Prostate gland (tissue), 2 donors: ENCODE data around the gene LHPP. TPM values are rescaled to one million over a fixed set of nuclear protein-coding genes. Genes with fewer than 3 reads are reported as not detected.

Source experiments
- DNase-seq: peaks from one replicate; pipeline ENCODE4 v3.0.0-alpha.2; 2019; ENCODE audit warnings: low spot score
- H3K27ac ChIP-seq, 2 donors: fragments of 200-600 bp; sonication (generic); 2 replicates each; pipeline ENCODE4 v1.5.1; 2017 to 2019
- H3K27me3 ChIP-seq: fragments of 200-600 bp; sonication (generic); replicated peaks from 2 replicates; pipeline ENCODE4 v1.5.1; 2019; ENCODE audit not compliant: insufficient read depth
- H3K36me3 ChIP-seq, 2 donors: fragments of 200-600 bp; sonication (generic); 1 replicate in 1 of 2; 2 replicates in 1 of 2; pipeline versions ENCODE4 v1.5.1 to v1.8.1; 2017 to 2019
- H3K4me1 ChIP-seq: fragments of 200-600 bp; sonication (generic); replicated peaks from 2 replicates; pipeline ENCODE4 v1.5.1; 2019
- H3K4me3 ChIP-seq, 2 donors: fragments of 200-600 bp; sonication (generic); 2 replicates each; pipeline ENCODE4 v1.5.1; 2017 to 2019
- H3K9me3 ChIP-seq: fragments of 200-600 bp; sonication (generic); 2 replicates; pipeline ENCODE4 v1.5.1; 2017
- POLR2A ChIP-seq: fragments of 450-650 bp; IDR thresholded peaks from one replicate; pipeline ENCODE4 v1.6.1; 2016; ENCODE audit warnings: antibody characterized with exemption, mild to moderate bottlenecking
- POLR2AphosphoS5 ChIP-seq: sonication (generic); formaldehyde crosslinking; IDR thresholded peaks from one replicate; pipeline ENCODE4 v1.6.1; 2017; ENCODE audit warnings: antibody characterized with exemption
- WGBS: methylation state at CpG from one replicate; pipeline ENCODE4 v1.1.5; 2018; 5-methylcytosine and 5-hydroxymethylcytosine counted together
- intact Hi-C: fragments of 100-400 bp; cut with DNase I; formaldehyde crosslinking; loops from one replicate; pipeline ENCODE4 v1.14.2; 2022
- total RNA-seq, 2 donors: library from RNA; depleted of rRNA; stranded (reverse); fragments of >200 nt; gene quantifications; one replicate each; pipeline ENCODE4 v1.1.0, GENCODE V29; 2016
- TF ChIP-seq, protein P1 (sequence below), 4 experiments: fragments of 200-600 bp in 2 of 4; fragments of 450-650 bp in 2 of 4; sonication (generic) in 2 of 4; IDR thresholded peaks; 1 replicate in 3 of 4; 2 replicates in 1 of 4; pipeline ENCODE4 v1.5.1; 2016 to 2019; ENCODE audit warnings: antibody characterized with exemption in 4 of 4, mild to moderate bottlenecking in 2 of 4, moderate library complexity in 2 of 4

Gene LHPP
- total RNA-seq, 2 donors from 2014 or later, result 21.9 to 43.3 TPM

DNA sequence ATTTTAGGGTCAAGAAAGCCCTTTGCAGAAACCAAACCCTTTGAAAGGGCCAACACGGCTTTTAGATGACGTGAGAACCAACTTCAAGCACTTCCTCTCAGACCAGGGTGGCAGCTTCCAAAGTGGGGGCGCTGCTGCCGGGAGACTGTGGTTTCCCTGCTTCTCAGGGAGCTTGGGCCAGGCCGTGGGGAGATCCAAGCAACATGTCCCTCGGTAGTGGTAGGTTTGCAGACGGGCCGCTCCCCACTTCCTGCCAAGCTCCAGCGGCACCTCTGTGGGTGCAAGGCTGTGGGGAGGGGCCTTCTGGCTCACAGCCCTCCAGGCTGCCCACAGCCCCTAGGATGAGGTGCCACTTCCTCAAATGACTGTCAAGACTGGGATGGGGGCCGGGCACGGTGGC, 150.1 kb downstream of the LHPP start:
- Histone ChIP-seq H3K27ac (no peak overlapping the region), H3K4me3 (no peak overlapping the region), H3K36me3 (no peaks in the 10 kb centered on the region), H3K27me3 (no peaks in the 10 kb centered on the region), H3K9me3 (no peaks in the 10 kb centered on the region), H3K4me1 (no peaks in the 10 kb centered on the region)
- no peak for DNase-seq
- intact Hi-C loops, result no loop called here
- WGBS, result 70% methylated on average over 11 of the region's 11 CpGs
- TF ChIP-seq, protein P1, sequence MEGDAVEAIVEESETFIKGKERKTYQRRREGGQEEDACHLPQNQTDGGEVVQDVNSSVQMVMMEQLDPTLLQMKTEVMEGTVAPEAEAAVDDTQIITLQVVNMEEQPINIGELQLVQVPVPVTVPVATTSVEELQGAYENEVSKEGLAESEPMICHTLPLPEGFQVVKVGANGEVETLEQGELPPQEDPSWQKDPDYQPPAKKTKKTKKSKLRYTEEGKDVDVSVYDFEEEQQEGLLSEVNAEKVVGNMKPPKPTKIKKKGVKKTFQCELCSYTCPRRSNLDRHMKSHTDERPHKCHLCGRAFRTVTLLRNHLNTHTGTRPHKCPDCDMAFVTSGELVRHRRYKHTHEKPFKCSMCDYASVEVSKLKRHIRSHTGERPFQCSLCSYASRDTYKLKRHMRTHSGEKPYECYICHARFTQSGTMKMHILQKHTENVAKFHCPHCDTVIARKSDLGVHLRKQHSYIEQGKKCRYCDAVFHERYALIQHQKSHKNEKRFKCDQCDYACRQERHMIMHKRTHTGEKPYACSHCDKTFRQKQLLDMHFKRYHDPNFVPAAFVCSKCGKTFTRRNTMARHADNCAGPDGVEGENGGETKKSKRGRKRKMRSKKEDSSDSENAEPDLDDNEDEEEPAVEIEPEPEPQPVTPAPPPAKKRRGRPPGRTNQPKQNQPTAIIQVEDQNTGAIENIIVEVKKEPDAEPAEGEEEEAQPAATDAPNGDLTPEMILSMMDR (IDR thresholded peaks at IDR 0.05), result no peak
- no peak for TF ChIP-seq POLR2A
- TF ChIP-seq POLR2AphosphoS5, result no peak

DNA sequence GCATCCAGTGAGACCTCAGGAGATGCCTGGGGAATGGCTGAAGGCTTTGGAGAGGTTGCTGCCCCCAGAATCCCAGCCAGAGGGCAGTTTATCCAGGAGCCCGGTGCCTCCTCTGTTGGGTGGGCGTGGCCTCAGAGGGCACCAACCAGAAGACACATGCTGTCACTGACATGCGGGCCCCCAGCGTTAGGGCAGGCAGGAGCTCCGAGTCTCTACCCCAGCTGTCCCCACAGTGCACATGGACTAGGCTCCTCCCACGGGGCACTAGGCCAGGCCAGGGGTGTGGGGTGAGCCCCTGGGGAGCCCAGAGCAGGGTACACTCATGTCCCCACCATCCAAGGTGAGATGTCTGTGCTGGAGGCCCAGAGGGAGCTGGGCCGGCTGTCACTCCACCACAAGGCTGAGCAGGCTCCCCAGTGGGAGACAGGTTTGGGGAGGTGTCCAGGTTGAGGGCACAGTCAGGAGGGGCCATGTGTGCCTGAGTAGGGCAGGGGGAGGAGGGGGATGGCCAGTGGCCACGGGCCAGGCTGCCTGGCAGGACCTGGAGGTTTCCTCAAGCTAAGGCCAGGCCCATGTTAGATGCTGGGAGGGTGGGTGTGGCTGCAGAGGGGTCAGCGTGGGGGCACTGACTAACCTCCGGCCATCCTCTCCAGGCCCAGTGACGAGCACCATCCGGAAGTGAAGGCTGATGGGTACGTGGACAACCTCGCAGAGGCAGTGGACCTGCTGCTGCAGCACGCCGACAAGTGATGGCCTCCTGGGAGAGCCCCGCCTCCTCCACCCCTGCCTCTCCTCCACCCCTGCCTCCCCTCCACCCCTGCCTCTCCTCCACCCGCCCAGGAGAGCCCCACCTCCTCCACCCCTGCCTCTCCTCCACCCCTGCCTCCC, 151.2 kb downstream of the LHPP start:
- no peak overlapping the region for H3K27ac ChIP-seq
- H3K36me3 ChIP-seq, result no peaks in the 10 kb centered on the region
- no peaks in the 10 kb centered on the region for H3K4me1 ChIP-seq
- H3K27me3 ChIP-seq, result no peaks in the 10 kb centered on the region
- no peak overlapping the region for H3K4me3 ChIP-seq
- H3K9me3 ChIP-seq, result no peaks in the 10 kb centered on the region
- no peak for DNase-seq
- no peak for TF ChIP-seq POLR2AphosphoS5
- TF ChIP-seq POLR2A, result no peak
- TF ChIP-seq, protein P1 (IDR thresholded peaks at IDR 0.05), result no peak
- intact Hi-C loops, result no loop called here
- 49% methylated on average over 18 of the region's 18 CpGs for WGBS

DNA sequence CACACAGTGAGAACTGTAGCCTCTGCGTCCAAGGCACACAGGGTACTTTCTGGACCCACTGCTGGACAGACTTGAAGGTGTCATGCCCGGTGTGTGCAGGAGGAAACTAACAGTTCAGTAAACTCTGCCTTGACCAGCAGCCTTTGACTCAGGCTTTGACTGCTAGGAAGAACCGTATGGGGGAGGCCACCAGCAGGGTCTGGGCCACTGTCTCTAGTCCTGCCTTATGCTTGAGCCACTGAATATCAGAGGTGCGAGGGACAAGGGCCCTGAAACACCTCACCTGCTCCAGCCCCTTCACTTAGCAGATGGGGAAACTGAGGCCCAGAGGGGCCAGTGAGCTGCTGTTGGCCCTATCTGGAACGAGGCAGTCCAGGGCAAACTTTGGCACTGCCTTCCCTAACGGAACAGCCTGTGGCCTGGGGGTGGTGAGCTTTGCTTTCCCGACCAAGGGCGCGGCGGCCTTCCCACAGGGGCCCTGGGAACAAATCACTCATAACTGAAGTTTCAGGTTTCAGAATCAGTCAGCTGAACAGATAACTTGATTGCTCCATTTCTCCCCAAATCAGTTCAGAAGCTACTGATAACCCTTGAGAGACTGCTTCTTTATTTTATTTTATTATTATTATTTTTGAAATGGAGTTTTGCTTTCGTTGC, 152.5 kb downstream of the LHPP start:
- intact Hi-C loops, result no loop called here
- no peak overlapping the region for H3K27ac ChIP-seq
- 79% methylated on average over 11 of the region's 11 CpGs for WGBS
- no peaks in the 10 kb centered on the region for H3K27me3 ChIP-seq
- H3K36me3 ChIP-seq, result no peaks in the 10 kb centered on the region
- H3K4me1 ChIP-seq, result peaks cover 5% of the 10 kb centered on the region
- TF ChIP-seq POLR2AphosphoS5 (no peak), POLR2A (no peak)
- TF ChIP-seq, protein P1 (IDR thresholded peaks at IDR 0.05), result no peak
- no peaks in the 10 kb centered on the region for H3K9me3 ChIP-seq
- no peak overlapping the region for H3K4me3 ChIP-seq
- no peak for DNase-seq

DNA sequence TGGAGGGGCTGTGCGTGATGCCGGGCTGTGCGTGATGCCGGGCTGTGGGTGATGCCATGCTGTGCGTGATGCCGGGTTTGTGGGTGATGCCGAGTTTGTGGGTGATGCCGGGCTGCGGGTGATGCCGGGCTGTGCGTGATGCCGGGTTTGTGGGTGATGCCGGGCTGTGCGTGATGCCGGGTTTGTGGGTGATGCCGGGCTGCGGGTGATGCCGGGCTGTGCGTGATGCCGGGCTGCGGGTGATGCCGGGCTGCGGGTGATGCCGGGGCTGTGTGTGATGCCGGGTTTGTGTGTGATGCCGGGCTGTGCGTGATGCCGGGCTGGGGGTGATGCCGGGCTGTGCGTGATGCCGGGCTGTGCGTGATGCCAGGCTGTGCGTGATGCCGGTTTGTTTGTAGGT, 153.6 kb downstream of the LHPP start:
- Histone ChIP-seq H3K36me3 (no peaks in the 10 kb centered on the region), H3K4me3 (no peak overlapping the region), H3K27ac (no peak overlapping the region), H3K9me3 (no peaks in the 10 kb centered on the region), H3K27me3 (no peaks in the 10 kb centered on the region), H3K4me1 (peaks cover 5% of the 10 kb centered on the region)
- DNase-seq, result no peak
- intact Hi-C loops, result no loop called here
- 94% methylated on average over 23 of the region's 34 CpGs for WGBS
- TF ChIP-seq POLR2A (no peak), POLR2AphosphoS5 (no peak)
- TF ChIP-seq, protein P1 (IDR thresholded peaks at IDR 0.05), result no peak
